Activated B cell treated with CpG ODN at 0.5 μM for 24 hours (primary cell): ENCODE results near the gene MACC1. TPM values are rescaled to one million over a fixed set of nuclear protein-coding genes. Genes with fewer than 3 reads are reported as not detected.

Experiments used
- ATAC-seq: fragments of 200-7000 bp; cut with Tn5 transposase; one replicate; pipeline ENCODE4 v1.10.0; 2021; ENCODE audit warnings: low read depth, mild to moderate bottlenecking, moderate library complexity
- CTCF ChIA-PET: fragments of 350-600 bp; sonication (Branson Sonifier 250); formaldehyde crosslinking; loops from one replicate; lab custom pipeline; 2021; ENCODE audit warnings: antibody characterized with exemption; lab: Charles Lee
- POLR2A ChIA-PET: fragments of 350-600 bp; sonication (Branson Sonifier 250); formaldehyde crosslinking; loops from one replicate; lab custom pipeline; 2021; ENCODE audit warnings: antibody characterized with exemption; lab: Charles Lee
- DNase-seq: peaks from one replicate; pipeline ENCODE4 v3.0.0; 2022
- H3K27ac Mint-ChIP-seq: one replicate; pipeline ENCODE4 v1.8.0; 2020; ENCODE audit warnings: mixed read lengths
- H3K27me3 Mint-ChIP-seq: one replicate; pipeline ENCODE4 v1.8.0; 2021; ENCODE audit warnings: mixed read lengths
- H3K36me3 Mint-ChIP-seq: one replicate; pipeline ENCODE4 v1.8.0; 2021; ENCODE audit warnings: low read depth, mixed read lengths
- H3K4me1 Mint-ChIP-seq: one replicate; pipeline ENCODE4 v1.8.0; 2021; ENCODE audit warnings: mixed read lengths
- H3K4me3 Mint-ChIP-seq: one replicate; pipeline ENCODE4 v1.8.0; 2020; ENCODE audit warnings: mild to moderate bottlenecking, mixed read lengths
- H3K9me3 Mint-ChIP-seq: one replicate; pipeline ENCODE4 v1.8.0; 2020; ENCODE audit warnings: mixed read lengths
- CTCF ChIP-seq: fragments of 200-600 bp; IDR thresholded peaks from one replicate; pipeline ENCODE4 v1.8.0; 2022; ENCODE audit warnings: antibody characterized with exemption, mild to moderate bottlenecking
- intact Hi-C: fragments of 100-400 bp; cut with micrococcal nuclease; formaldehyde crosslinking; loops from one replicate; pipeline ENCODE4 v1.15.1; 2024
- total RNA-seq: library from RNA; stranded (reverse); gene quantifications from 2 replicates; pipeline ENCODE4 v1.2.3, GENCODE V29; 2022

Gene MACC1
- total RNA-seq, 1 donor from 2014 or later, result 20.3 TPM

GRCh38 chr7:20237464-20238193 is 20.4 kb upstream of the MACC1 start:
- no peaks in the 10 kb centered on the region for H3K9me3 Mint-ChIP-seq
- ATAC-seq, result no peak
- CTCF ChIA-PET, result interaction anchor here (1.0 to 3.2 kb wide), 3 partner anchors 18 to 62 kb away, joined by 3 to 16 read pairs (median 8); partner anchors contain the start of gene MACC1
- DNase-seq, result no peak
- TF ChIP-seq CTCF, result no peak
- H3K4me1 Mint-ChIP-seq, result peaks cover 81% of the 10 kb centered on the region
- H3K27ac Mint-ChIP-seq, result peak overlapping the region; percentile 92
- intact Hi-C loops, result loop anchor here (1.0 to 10.0 kb wide), 7 partner anchors 17 to 1903 kb away; partner anchors contain the start of gene POLR1F
- H3K4me3 Mint-ChIP-seq, result no peak overlapping the region
- POLR2A ChIA-PET, result interaction anchor here (1.4 to 8.3 kb wide), 3 partner anchors 11 to 47 kb away, joined by 4 to 105 read pairs (median 4); partner anchors contain the start of gene MACC1
- H3K36me3 Mint-ChIP-seq, result no peaks in the 10 kb centered on the region
- no peaks in the 10 kb centered on the region for H3K27me3 Mint-ChIP-seq

DNA sequence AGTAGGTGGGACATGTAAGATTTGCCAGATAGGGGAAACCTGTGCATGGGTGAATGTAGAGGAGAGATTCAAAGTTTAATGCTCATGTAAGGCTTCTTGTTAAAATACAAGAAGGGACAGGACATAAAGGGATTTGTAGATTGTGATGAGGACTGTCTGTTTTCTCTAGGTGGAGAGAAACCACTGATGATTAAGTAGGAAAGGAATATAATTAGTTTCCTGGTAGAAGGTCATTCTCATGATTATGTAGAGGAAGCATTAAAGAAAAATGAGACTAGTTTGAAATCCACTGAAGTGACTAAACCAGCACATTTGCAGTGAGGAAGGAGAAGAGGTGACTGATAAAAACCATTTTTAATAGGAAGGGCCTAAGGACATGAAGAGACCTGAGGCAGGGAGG is 19.6 kb upstream of the MACC1 start:
- H3K4me3 Mint-ChIP-seq, result no peak overlapping the region
- DNase-seq, result no peak
- H3K9me3 Mint-ChIP-seq, result no peaks in the 10 kb centered on the region
- no peaks in the 10 kb centered on the region for H3K27me3 Mint-ChIP-seq
- no peaks in the 10 kb centered on the region for H3K36me3 Mint-ChIP-seq
- ChIA-PET POLR2A (interaction anchor here (8.3 kb wide), 1 partner anchor 18 kb away, joined by 105 read pairs; the partner anchor contains the start of gene MACC1), CTCF (interaction anchor here (3.2 kb wide), 1 partner anchor 17 kb away, joined by 16 read pairs; no protein-coding TSS in a partner anchor)
- peaks cover 76% of the 10 kb centered on the region for H3K4me1 Mint-ChIP-seq
- ATAC-seq, result no peak
- intact Hi-C loops, result loop anchor here (5.0 to 10.0 kb wide), 3 partner anchors 214 to 1902 kb away; no protein-coding TSS in a partner anchor
- peak overlapping the region; percentile 50 for H3K27ac Mint-ChIP-seq
- TF ChIP-seq CTCF, result no peak

DNA sequence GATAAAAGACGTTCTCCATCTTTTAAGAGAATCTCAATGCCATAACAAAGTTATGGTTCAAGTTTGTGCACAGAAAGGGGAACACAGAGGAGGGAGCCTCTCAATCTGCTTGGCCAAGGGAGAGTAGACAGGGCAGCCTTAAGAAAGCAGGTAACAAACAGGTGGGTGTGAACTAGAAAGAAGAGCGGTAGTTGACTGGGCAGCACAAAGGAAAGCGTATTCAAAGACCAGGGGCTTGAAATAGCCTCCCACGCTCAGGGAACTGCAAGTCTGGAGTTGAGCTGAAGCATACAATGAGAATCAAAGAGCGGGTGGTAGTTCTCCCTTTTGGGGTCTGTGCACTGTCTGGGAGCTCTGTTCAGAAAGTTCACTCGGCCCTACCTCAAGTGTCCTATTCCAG is 18.9 kb upstream of the MACC1 start:
- intact Hi-C loops, result loop anchor here (5.0 to 10.0 kb wide), 3 partner anchors 214 to 1901 kb away; no protein-coding TSS in a partner anchor
- Mint-ChIP-seq H3K4me1 (peaks cover 69% of the 10 kb centered on the region), H3K27me3 (no peaks in the 10 kb centered on the region), H3K9me3 (no peaks in the 10 kb centered on the region), H3K36me3 (no peaks in the 10 kb centered on the region), H3K4me3 (no peak overlapping the region), H3K27ac (peak overlapping the region; percentile 20)
- DNase-seq, result no peak
- CTCF ChIA-PET, result no interaction called here
- POLR2A ChIA-PET, result interaction anchor here (0.7 to 8.3 kb wide), 2 partner anchors 17 to 32 kb away, joined by 3 to 105 read pairs; partner anchors contain the start of gene MACC1
- no peak for ATAC-seq
- TF ChIP-seq CTCF, result no peak

- ChIA-PET POLR2A (interaction anchor here (8.3 kb wide), 1 partner anchor 16 kb away, joined by 105 read pairs; the partner anchor contains the start of gene MACC1), CTCF (no interaction called here)
- no peaks in the 10 kb centered on the region for H3K9me3 Mint-ChIP-seq
- no peak for TF ChIP-seq CTCF
- intact Hi-C loops, result loop anchor here (5.0 to 10.0 kb wide), 3 partner anchors 213 to 1900 kb away; no protein-coding TSS in a partner anchor
- no peak overlapping the region for H3K4me3 Mint-ChIP-seq
- H3K4me1 Mint-ChIP-seq, result peaks cover 61% of the 10 kb centered on the region
- no peak overlapping the region for H3K27ac Mint-ChIP-seq
- no peak for ATAC-seq
- H3K27me3 Mint-ChIP-seq, result no peaks in the 10 kb centered on the region
- no peak for DNase-seq
- H3K36me3 Mint-ChIP-seq, result no peaks in the 10 kb centered on the region
These were observed 18.1 kb upstream of the MACC1 start for GRCh38 chr7:20235288-20235687.

DNA sequence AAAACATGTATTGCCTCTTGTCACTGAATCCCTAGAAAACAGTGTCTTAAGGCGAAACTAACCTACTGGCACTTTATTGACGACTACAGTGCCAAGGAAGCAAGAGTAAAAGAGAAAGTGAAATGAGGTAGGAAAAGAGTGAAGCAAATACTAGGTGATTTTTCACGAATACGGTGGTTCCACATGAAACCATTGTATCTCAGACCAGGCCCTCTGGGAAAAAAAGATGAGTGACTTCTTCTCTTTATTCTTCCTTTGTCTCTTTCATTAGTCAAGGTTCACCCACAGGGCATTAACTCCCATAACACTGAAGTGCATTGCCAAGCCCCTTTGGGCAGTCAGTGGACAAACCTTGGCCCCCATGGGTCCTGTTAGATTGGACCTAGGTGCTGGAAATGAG is 16.2 kb upstream of the MACC1 start:
- TF ChIP-seq CTCF, result no peak
- no peaks in the 10 kb centered on the region for H3K27me3 Mint-ChIP-seq
- H3K4me3 Mint-ChIP-seq, result peak overlapping the region; percentile 3
- ChIA-PET CTCF (no interaction called here), POLR2A (interaction anchor here (8.3 kb wide), 1 partner anchor 14 kb away, joined by 105 read pairs; the partner anchor contains the start of gene MACC1)
- no peaks in the 10 kb centered on the region for H3K36me3 Mint-ChIP-seq
- DNase-seq (no peak), ATAC-seq (peak; percentile 49)
- peak overlapping the region; percentile 25 for H3K27ac Mint-ChIP-seq
- no peaks in the 10 kb centered on the region for H3K9me3 Mint-ChIP-seq
- intact Hi-C loops, result loop anchor here (1.0 to 10.0 kb wide), 3 partner anchors 13 to 1899 kb away; no protein-coding TSS in a partner anchor
- peaks cover 44% of the 10 kb centered on the region for H3K4me1 Mint-ChIP-seq
